Astrocyte of the spinal cord (primary cell): Measurements from ENCODE around the gene EPHA2.

Source experiments
- DNase-seq: peaks from one replicate; pipeline ENCODE4 v3.0.0; 2011; ENCODE audit warnings: low read depth, low spot score
- H3K4me3 ChIP-seq: 2 replicates; pipeline ENCODE4 v1.5.1; 2011; ENCODE audit warnings: low read depth, mild to moderate bottlenecking, low read length, moderate library complexity
- in situ Hi-C: cut with HindIII; loops from 2 replicates; pipeline ENCODE4 v1.10.0; 2017; ENCODE audit warnings: low sequenced_read_pairs
- TF ChIP-seq, protein P1 (sequence below): IDR thresholded peaks from 2 replicates; pipeline ENCODE4 v1.5.1; 2012; ENCODE audit warnings: low read depth, mild to moderate bottlenecking, low read length, inconsistent platforms

Gene EPHA2

GRCh38 chr1:16120407-16120806, 35.5 kb downstream of the EPHA2 start:
- no peak overlapping the region for H3K4me3 ChIP-seq
- TF ChIP-seq, protein P1, sequence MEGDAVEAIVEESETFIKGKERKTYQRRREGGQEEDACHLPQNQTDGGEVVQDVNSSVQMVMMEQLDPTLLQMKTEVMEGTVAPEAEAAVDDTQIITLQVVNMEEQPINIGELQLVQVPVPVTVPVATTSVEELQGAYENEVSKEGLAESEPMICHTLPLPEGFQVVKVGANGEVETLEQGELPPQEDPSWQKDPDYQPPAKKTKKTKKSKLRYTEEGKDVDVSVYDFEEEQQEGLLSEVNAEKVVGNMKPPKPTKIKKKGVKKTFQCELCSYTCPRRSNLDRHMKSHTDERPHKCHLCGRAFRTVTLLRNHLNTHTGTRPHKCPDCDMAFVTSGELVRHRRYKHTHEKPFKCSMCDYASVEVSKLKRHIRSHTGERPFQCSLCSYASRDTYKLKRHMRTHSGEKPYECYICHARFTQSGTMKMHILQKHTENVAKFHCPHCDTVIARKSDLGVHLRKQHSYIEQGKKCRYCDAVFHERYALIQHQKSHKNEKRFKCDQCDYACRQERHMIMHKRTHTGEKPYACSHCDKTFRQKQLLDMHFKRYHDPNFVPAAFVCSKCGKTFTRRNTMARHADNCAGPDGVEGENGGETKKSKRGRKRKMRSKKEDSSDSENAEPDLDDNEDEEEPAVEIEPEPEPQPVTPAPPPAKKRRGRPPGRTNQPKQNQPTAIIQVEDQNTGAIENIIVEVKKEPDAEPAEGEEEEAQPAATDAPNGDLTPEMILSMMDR, result no peak
- in situ Hi-C loops, result no loop called here
- no peak for DNase-seq

GRCh38 chr1:16119926-16120325, 35.9 kb downstream of the EPHA2 start:
- TF ChIP-seq, protein P1, result no peak
- H3K4me3 ChIP-seq, result no peak overlapping the region
- no peak for DNase-seq
- in situ Hi-C loops, result no loop called here

GRCh38 chr1:16119504-16119903, 36.4 kb downstream of the EPHA2 start:
- in situ Hi-C loops, result no loop called here
- TF ChIP-seq, protein P1, result no peak

GRCh38 chr1:16118706-16119105, 37.2 kb downstream of the EPHA2 start:
- H3K4me3 ChIP-seq, result no peak overlapping the region
- in situ Hi-C loops, result no loop called here
- no peak for DNase-seq
- TF ChIP-seq, protein P1, result no peak

More at GRCh38 chr1:16119504-16119903, 36.4 kb downstream of the EPHA2 start:
- no peak for DNase-seq
- H3K4me3 ChIP-seq, result no peak overlapping the region

- DNase-seq, result no peak
- TF ChIP-seq, protein P1, result no peak
- in situ Hi-C loops, result no loop called here
- H3K4me3 ChIP-seq, result no peak overlapping the region
These were observed 37.9 kb downstream of the EPHA2 start for GRCh38 chr1:16117936-16118335.

DNA sequence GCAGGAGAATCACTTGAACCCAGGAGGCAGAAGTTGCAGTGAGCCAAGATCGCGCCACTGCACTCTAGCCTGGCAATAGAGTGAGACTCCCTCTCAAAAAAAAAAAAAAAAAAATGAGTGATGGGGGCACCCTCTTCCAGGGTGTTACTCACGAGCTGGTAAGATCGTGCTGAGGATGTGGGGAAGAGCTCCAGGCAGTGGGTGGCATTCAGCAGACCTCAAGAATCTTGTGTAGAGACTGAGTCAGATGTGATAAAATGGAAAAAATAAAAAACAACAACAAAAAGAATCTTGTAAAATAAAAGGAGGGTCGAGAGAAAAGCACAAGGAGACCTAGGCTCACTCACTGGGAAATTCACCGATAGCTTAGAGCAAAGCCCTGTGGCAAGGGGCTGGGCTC, 38.5 kb downstream of the EPHA2 start:
- TF ChIP-seq, protein P1, result no peak
- in situ Hi-C loops, result no loop called here
- no peak overlapping the region for H3K4me3 ChIP-seq
- no peak for DNase-seq

GRCh38 chr1:16116625-16117024, 39.2 kb downstream of the EPHA2 start:
- in situ Hi-C loops, result no loop called here
- TF ChIP-seq, protein P1, result no peak
- no peak for DNase-seq
- no peak overlapping the region for H3K4me3 ChIP-seq
